T-cell (primary cell): ENCODE data around the gene ZFHX3. TPM values are rescaled to one million over a fixed set of nuclear protein-coding genes. Genes with fewer than 3 reads are reported as not detected.

Experiments
- ATAC-seq, 4 experiments: fragments of 200-7000 bp in 3 of 4; fragments of 150-1000 bp in 1 of 4; cut with Tn5 transposase; replicated peaks in 1 of 4; 1 replicate in 3 of 4; 2 replicates in 1 of 4; pipeline ENCODE4 v1.10.0; 2021; ENCODE audit warnings: moderate library complexity in 3 of 4, mild to moderate bottlenecking in 2 of 4, moderate number of reproducible peaks in 1 of 4
- CTCF ChIA-PET, 2 donors: fragments of 300-600 bp; sonication (Branson Sonifier 250); formaldehyde crosslinking; loops; one replicate each; lab custom pipeline; 2022; ENCODE audit warnings: antibody characterized with exemption in 2 of 2; lab: Charles Lee
- POLR2A ChIA-PET, 2 donors: fragments of 300-600 bp; sonication (Branson Sonifier 250); formaldehyde crosslinking; loops; one replicate each; lab custom pipeline; 2022; ENCODE audit warnings: antibody characterized with exemption in 2 of 2; lab: Charles Lee
- DNase-seq, 35 experiments: peaks; one replicate each; pipeline versions ENCODE4 v3.0.0 to v3.0.0-alpha.2; 2013 to 2023
- H3K27ac ChIP-seq: one replicate; pipeline ENCODE4 v1.5.1; 2013; ENCODE audit warnings: low read length
- H3K27me3 ChIP-seq, 2 experiments: replicated peaks in 1 of 2; 1 replicate in 1 of 2; 2 replicates in 1 of 2; pipeline versions ENCODE4 v1.6.1 to v1.7.0; 2013; ENCODE audit warnings: low read length in 1 of 2, mixed read lengths in 1 of 2; ENCODE audit not compliant: control insufficient read depth in 2 of 2, insufficient read depth in 2 of 2; ENCODE audit errors: extremely low read depth in 1 of 2
- H3K36me3 ChIP-seq, 2 donors: 1 replicate in 1 of 2; 2 replicates in 1 of 2; pipeline versions ENCODE4 v1.6.1 to v1.7.0; 2013; ENCODE audit warnings: low read length in 1 of 2; ENCODE audit not compliant: control insufficient read depth in 2 of 2, insufficient read depth in 1 of 2; ENCODE audit errors: extremely low read depth in 1 of 2
- H3K4me1 ChIP-seq, 2 experiments: 1 replicate in 1 of 2; 2 replicates in 1 of 2; pipeline versions ENCODE4 v1.6.1 to v1.7.0; 2013; ENCODE audit warnings: low read length in 2 of 2, mixed read lengths in 1 of 2; ENCODE audit not compliant: insufficient read depth in 2 of 2, control insufficient read depth in 1 of 2; ENCODE audit errors: extremely low read depth in 1 of 2
- H3K4me3 ChIP-seq, 2 donors: 1 replicate in 1 of 2; 2 replicates in 1 of 2; pipeline versions ENCODE4 v1.5.1 to v1.7.0; 2013; ENCODE audit warnings: mild to moderate bottlenecking in 2 of 2, low read length in 1 of 2, moderate library complexity in 1 of 2; ENCODE audit not compliant: control insufficient read depth in 1 of 2; ENCODE audit errors: extremely low read depth in 1 of 2
- H3K9me3 ChIP-seq: 2 replicates; pipeline ENCODE4 v1.7.0; 2013
- H3K27ac Mint-ChIP-seq, 2 donors: one replicate each; pipeline ENCODE4 v1.8.0; 2020 to 2021; ENCODE audit warnings: mild to moderate bottlenecking in 2 of 2, mixed read lengths in 2 of 2
- H3K27me3 Mint-ChIP-seq, 2 donors: one replicate each; pipeline ENCODE4 v1.8.0; 2021 to 2022; ENCODE audit warnings: mixed read lengths in 2 of 2
- H3K36me3 Mint-ChIP-seq: one replicate; pipeline ENCODE4 v1.8.0; 2021; ENCODE audit warnings: mixed read lengths
- H3K4me1 Mint-ChIP-seq, 3 donors: one replicate each; pipeline ENCODE4 v1.8.0; 2020 to 2022; ENCODE audit warnings: mixed read lengths in 3 of 3, mild to moderate bottlenecking in 1 of 3
- H3K4me3 Mint-ChIP-seq, 3 donors: one replicate each; pipeline ENCODE4 v1.8.0; 2020 to 2022; ENCODE audit warnings: mild to moderate bottlenecking in 3 of 3, mixed read lengths in 3 of 3, moderate library complexity in 3 of 3
- H3K9me3 Mint-ChIP-seq, 3 donors: one replicate each; pipeline ENCODE4 v1.8.0; 2020 to 2022; ENCODE audit warnings: mixed read lengths in 3 of 3
- WGBS: methylation state at CpG from one replicate; pipeline ENCODE4 v1.1.5; 2013; ENCODE audit warnings: missing lambda C conversion rate; ENCODE audit not compliant: insufficient coverage; 5-methylcytosine and 5-hydroxymethylcytosine counted together
- total RNA-seq, 35 experiments: library from RNA in 6 of 35; stranded (reverse) in 6 of 35; fragments of 120-200 nt in 1 of 35; gene quantifications; one replicate each; pipeline versions ENCODE4 v1.2.1 to v1.2.4 and lab custom pipeline; 2013 to 2026

ZFHX3 gene
- total RNA-seq, 5 donors from 2014 or later (not counting 1 experiment from before 2014, with no cell fraction given): 0.35 to 2.1 (median 1.0) TPM

DNA sequence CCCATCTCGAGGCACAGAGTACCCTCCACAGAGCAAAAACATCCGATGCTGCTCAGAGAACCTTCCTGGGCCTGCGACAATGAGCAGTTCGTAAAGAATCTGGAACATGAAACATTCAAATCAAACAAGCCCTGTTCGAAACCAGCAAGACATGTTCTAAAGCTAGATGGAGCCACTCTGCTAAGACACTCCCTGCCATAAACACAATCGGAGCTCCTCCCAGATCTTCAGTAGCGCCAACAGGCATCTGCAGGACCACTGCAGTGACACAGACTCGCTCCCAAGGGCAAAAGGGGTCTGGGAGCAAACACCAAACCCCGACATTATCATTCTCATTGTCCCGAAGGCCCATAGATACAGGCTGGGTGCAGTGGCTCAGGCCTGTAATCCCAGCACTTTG lies 108.7 kb downstream of the ZFHX3 start:
- peaks cover 0 to 3% of the 10 kb centered on the region in 2 donors for H3K27me3 Mint-ChIP-seq
- WGBS: 86% methylated on average over 10 of the region's 10 CpGs
- ChIA-PET POLR2A (no interaction called here), CTCF (no interaction called here)
- H3K9me3 Mint-ChIP-seq: no peaks in the 10 kb centered on the region
- H3K27ac Mint-ChIP-seq: no peak overlapping the region
- Histone ChIP-seq H3K9me3 (no peaks in the 10 kb centered on the region), H3K36me3 (no peaks in the 10 kb centered on the region), H3K4me1 (no peaks in the 10 kb centered on the region), H3K27me3 (peaks cover 0 to 4% of the 10 kb centered on the region in 2 experiments), H3K4me3 (no peak overlapping the region), H3K27ac (no peak overlapping the region)
- DNase-seq (no peak), ATAC-seq (no peak)
- no peaks in the 10 kb centered on the region for H3K4me1 Mint-ChIP-seq
- no peak overlapping the region for H3K4me3 Mint-ChIP-seq
- no peaks in the 10 kb centered on the region for H3K36me3 Mint-ChIP-seq

DNA sequence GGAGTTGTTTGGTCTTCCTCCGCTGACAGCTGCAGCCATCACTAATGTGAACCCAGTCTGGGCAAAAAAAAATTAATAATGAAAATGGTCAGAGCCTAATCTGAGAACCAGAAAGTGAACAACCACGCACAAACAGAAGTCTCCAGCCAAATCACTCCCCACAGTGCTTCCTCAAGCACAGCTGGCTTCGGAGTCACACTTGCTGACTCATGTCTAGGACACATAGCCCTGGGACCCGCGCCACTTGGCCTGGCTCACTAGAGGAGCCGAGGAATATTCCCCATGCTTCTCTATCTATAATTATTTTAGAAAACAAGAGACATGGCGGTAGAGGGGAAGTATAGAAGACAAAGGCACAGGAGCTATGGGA lies 109.1 kb downstream of the ZFHX3 start:
- 40% methylated on average over 1 of the region's 7 CpGs for WGBS
- ATAC-seq: no peak
- no peaks in the 10 kb centered on the region for H3K9me3 Mint-ChIP-seq

DNA sequence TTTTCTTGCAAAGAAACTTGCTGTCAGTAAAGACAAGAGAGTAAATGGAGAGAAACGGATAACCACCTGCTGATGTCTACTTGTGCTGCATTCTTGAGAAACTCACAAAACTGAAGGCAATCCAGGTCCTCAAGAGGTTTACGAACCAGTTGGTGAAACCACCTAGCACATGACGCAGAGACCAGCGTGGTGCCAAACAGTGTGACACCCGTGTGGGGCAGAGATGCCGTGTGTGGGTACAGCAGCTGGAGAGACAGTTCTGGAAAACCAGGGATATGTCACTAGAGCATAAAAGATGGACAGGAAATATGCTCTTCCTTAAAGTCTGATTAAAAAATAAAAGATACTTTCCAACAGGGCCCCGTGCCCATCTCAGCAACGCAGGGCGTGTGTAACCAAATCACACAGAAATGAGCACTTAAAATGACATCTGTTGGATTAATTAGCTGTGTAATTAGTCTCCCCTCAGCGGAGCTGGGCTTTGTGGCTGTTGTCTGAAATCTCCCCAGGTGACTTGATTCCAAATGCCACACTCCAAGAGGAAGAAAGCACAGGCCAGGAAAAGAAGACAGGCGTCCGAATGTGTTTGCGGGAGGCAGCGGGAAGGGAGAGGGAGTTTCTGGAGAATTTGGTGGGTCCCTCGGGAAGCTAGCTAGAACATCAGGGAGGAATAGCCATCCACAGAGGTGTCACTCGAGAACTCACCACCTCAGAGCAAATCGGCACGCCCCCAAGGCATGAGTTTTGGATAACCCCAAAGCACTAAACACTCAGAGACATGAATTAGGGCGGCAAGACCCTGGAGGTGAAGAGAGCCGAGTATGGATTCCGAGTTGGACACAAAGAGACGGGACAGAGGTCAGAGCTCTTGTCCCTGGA lies 109.8 kb downstream of the ZFHX3 start:
- Histone ChIP-seq H3K4me1 (no peaks in the 10 kb centered on the region), H3K4me3 (no peak overlapping the region), H3K27me3 (peaks cover 0 to 4% of the 10 kb centered on the region in 2 experiments), H3K9me3 (no peaks in the 10 kb centered on the region), H3K27ac (no peak overlapping the region), H3K36me3 (no peaks in the 10 kb centered on the region)
- ATAC-seq (no peak), DNase-seq (no peak)
- Mint-ChIP-seq H3K4me3 (no peak overlapping the region), H3K36me3 (no peaks in the 10 kb centered on the region), H3K27me3 (peaks cover 0 to 3% of the 10 kb centered on the region in 2 donors), H3K4me1 (no peaks in the 10 kb centered on the region), H3K27ac (no peak overlapping the region), H3K9me3 (no peaks in the 10 kb centered on the region)
- ChIA-PET CTCF (no interaction called here), POLR2A (no interaction called here)
- WGBS: 88% methylated on average over 13 of the region's 22 CpGs

More for the DNA sequence above, 109.1 kb downstream of the ZFHX3 start:
- Mint-ChIP-seq H3K4me3 (no peak overlapping the region), H3K27me3 (peaks cover 0 to 3% of the 10 kb centered on the region in 2 donors), H3K36me3 (no peaks in the 10 kb centered on the region), H3K27ac (no peak overlapping the region), H3K4me1 (no peaks in the 10 kb centered on the region)
- Histone ChIP-seq H3K4me1 (no peaks in the 10 kb centered on the region), H3K36me3 (no peaks in the 10 kb centered on the region), H3K27me3 (peaks cover 0 to 4% of the 10 kb centered on the region in 2 experiments), H3K27ac (no peak overlapping the region), H3K9me3 (no peaks in the 10 kb centered on the region), H3K4me3 (no peak overlapping the region)
- ChIA-PET CTCF (no interaction called here), POLR2A (no interaction called here)
- no peak for DNase-seq

DNA sequence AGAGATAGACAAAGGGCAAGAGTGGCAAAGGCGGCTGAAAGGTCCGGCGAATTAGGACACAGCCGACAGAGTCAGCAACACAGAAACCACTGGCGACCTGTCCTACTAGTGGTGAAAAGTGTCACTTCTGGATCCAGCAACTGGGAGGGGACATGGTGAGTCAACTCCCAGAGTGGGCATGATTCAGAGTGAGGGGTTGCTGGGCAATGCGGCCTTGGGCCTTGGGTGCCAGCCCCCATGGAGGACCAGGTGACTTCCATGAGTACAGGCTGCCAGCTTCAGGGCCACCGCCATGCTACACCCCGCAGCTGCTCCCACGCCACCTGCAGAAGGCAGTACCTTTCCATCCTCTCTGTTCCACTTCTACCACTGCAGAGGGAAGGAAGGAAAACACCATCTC lies 110.6 kb downstream of the ZFHX3 start:
- no peaks in the 10 kb centered on the region for H3K36me3 Mint-ChIP-seq
- H3K27ac Mint-ChIP-seq: no peak overlapping the region
- ATAC-seq (no peak), DNase-seq (no peak)
- H3K9me3 Mint-ChIP-seq: no peaks in the 10 kb centered on the region
- 90% methylated on average over 7 of the region's 9 CpGs for WGBS
- no peak overlapping the region for H3K4me3 ChIP-seq
- ChIA-PET POLR2A (no interaction called here), CTCF (no interaction called here)
- no peak overlapping the region for H3K4me3 Mint-ChIP-seq
- no peaks in the 10 kb centered on the region for H3K4me1 ChIP-seq
- peaks cover 0 to 3% (median 0%) of the 10 kb centered on the region in 3 donors for H3K4me1 Mint-ChIP-seq
- H3K27me3 Mint-ChIP-seq: peaks cover 0 to 3% of the 10 kb centered on the region in 2 donors
- no peaks in the 10 kb centered on the region for H3K36me3 ChIP-seq
- no peaks in the 10 kb centered on the region for H3K9me3 ChIP-seq
- no peak overlapping the region for H3K27ac ChIP-seq
- H3K27me3 ChIP-seq: peaks cover 0 to 4% of the 10 kb centered on the region in 2 experiments

DNA sequence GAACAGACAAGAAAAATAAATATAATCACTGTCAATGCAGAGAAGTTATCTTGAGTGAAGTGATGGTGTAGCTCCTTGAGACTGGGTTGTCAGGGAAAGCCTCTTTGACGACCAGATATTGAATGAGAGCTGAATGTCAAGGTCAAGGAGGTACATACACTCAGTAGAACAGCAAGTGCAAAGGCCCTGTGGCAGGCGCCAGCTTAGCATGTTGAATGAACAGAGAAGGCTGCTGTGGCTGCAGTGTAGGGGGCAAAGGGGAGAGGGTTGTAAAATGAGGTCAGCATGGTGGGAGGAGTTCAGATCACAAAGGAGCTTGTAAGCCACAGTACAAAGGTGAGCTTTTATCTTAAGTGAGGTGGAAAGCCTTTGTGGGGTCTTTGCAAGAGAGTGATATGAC lies 111.5 kb downstream of the ZFHX3 start:
- no peak overlapping the region for H3K27ac Mint-ChIP-seq
- ATAC-seq: no peak
- POLR2A ChIA-PET: no interaction called here
- no peak overlapping the region for H3K4me3 Mint-ChIP-seq
- no peak for DNase-seq
- Histone ChIP-seq H3K27me3 (peaks cover 0 to 4% of the 10 kb centered on the region in 2 experiments), H3K27ac (no peak overlapping the region), H3K36me3 (no peaks in the 10 kb centered on the region), H3K4me1 (no peaks in the 10 kb centered on the region), H3K9me3 (no peaks in the 10 kb centered on the region), H3K4me3 (no peak overlapping the region)
- peaks cover 0 to 3% of the 10 kb centered on the region in 2 donors for H3K27me3 Mint-ChIP-seq
- H3K9me3 Mint-ChIP-seq: no peaks in the 10 kb centered on the region
- 60% methylated on average over 1 of the region's 2 CpGs for WGBS
- CTCF ChIA-PET: no interaction called here
- H3K4me1 Mint-ChIP-seq: peaks cover 0 to 10% (median 2%) of the 10 kb centered on the region in 3 donors
- H3K36me3 Mint-ChIP-seq: no peaks in the 10 kb centered on the region

DNA sequence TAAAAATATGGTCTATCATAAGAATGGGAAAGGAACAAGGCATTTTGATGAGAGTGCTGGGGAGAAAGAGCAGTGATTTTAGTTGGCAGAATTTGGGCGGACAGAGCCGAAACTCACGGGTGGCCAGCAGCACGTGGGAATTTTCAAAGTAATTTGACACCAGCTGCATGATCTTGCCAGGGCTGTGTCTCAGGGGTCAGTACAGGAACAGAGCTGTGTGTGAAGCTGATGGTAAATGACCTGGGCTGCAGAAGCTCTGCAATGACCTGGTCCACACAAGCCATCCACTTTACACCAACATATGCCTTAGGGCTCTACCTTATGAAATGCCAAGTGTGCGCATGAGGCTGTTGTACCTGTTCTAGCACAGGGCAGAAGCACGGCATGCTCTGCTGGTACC lies 112.0 kb downstream of the ZFHX3 start:
- 86% methylated on average over 4 of the region's 6 CpGs for WGBS
- Histone ChIP-seq H3K27ac (no peak overlapping the region), H3K4me1 (no peaks in the 10 kb centered on the region), H3K36me3 (no peaks in the 10 kb centered on the region), H3K9me3 (no peaks in the 10 kb centered on the region), H3K27me3 (peaks cover 0 to 4% of the 10 kb centered on the region in 2 experiments), H3K4me3 (no peak overlapping the region)
- no peaks in the 10 kb centered on the region for H3K36me3 Mint-ChIP-seq
- CTCF ChIA-PET: no interaction called here
- H3K27ac Mint-ChIP-seq: no peak overlapping the region
- DNase-seq (no peak), ATAC-seq (no peak)
- H3K4me3 Mint-ChIP-seq: no peak overlapping the region
- no peaks in the 10 kb centered on the region for H3K9me3 Mint-ChIP-seq
- POLR2A ChIA-PET: no interaction called here
- H3K4me1 Mint-ChIP-seq: peaks cover 0 to 10% (median 2%) of the 10 kb centered on the region in 3 donors
- peaks cover 0 to 3% of the 10 kb centered on the region in 2 donors for H3K27me3 Mint-ChIP-seq
